ENCODE data around the gene TXNRD2. TPM values are rescaled to one million over a fixed set of nuclear protein-coding genes. Genes with fewer than 3 reads are reported as not detected.
"Not testable (repeated sequence)": the region's sequence is repeated elsewhere in the genome, so short reads cannot be mapped to it uniquely, and the experiment has no call there.

The TXNRD2 gene
- total RNA-seq, 1 experiment from 2014 or later: 23.0 TPM

DNA sequence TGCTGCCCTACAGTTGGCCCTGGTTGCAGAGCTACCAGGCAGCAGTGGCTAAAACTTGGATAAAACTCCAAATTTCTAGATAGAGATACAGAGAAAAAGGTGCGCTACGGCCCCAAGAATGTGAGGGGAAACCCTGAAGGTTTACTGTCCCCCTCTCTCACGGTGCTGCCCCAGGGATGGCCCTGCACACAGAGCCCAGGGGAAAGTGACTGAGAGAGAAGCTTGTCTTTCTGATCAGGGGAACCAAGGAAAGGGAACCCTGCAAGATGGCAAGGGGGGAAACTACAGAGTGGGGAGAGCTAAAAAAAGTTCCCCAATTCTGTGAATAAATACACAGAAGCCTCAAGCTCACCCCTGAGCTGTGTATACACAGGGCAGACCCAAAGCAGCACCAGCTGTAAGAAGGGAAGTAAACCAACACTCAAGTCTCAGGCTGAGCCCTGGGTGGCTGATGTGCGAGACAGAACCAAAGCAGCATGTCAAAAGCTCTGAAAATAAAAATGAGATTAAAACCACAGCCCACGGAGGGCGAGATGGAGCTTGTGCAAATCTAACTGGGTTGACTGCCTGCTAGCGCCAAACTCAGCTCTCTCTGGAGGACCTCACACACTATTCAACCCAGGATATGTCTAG is 109.0 kb downstream of the TXNRD2 start:
- no peak for ATAC-seq
- ChIA-PET CTCF (no interaction called here), POLR2A (ENCODE audit: unreplicated experiment) (no interaction called here)
- Histone ChIP-seq H3F3A (ENCODE audit: low read length, unreplicated experiment) (no peaks in the 10 kb centered on the region), H3K36me3 (ENCODE audit: low read depth, low read length) (no peaks in the 10 kb centered on the region), H3K27me3 (ENCODE audit: low read length) (no peaks in the 10 kb centered on the region), H3K9me2 (replicated peaks; ENCODE audit: low read length) (no peaks in the 10 kb centered on the region), H4K20me1 (ENCODE audit: low read length) (no peaks in the 10 kb centered on the region), H3K9me3 (ENCODE audit: low read length) (no peaks in the 10 kb centered on the region), H3K27ac (ENCODE audit: low read length) (no peak overlapping the region), H2AFZ (ENCODE audit: low read length) (no peak overlapping the region), H3K4me1 (ENCODE audit: insufficient read depth, low read length) (no peaks in the 10 kb centered on the region; the same call in 1 of the 2 replicates), H3K9ac (ENCODE audit: low read length) (no peak overlapping the region), H3K4me2 (ENCODE audit: low read length) (no peak overlapping the region), H3K79me2 (ENCODE audit: low read length) (0 out of 2 replicates have a peak, but pooled peaks cover 11% of the 10 kb centered on the region), H3K4me3 (ENCODE audit: low read length) (no peak overlapping the region)
- no TSS peak for BruUV-seq (replicated peaks)
- no peak for DNase-seq
- intact Hi-C loops (cut with micrococcal nuclease): no loop called here
- TF ChIP-seq EZH2 (IDR thresholded peaks at IDR 0.05; ENCODE audit: low read length, unreplicated experiment) (no peak), EZH2phosphoT487 (IDR thresholded peaks at IDR 0.05; ENCODE audit: borderline replicate concordance, low read length) (no peak)
- TF ChIP-seq, protein P1, sequence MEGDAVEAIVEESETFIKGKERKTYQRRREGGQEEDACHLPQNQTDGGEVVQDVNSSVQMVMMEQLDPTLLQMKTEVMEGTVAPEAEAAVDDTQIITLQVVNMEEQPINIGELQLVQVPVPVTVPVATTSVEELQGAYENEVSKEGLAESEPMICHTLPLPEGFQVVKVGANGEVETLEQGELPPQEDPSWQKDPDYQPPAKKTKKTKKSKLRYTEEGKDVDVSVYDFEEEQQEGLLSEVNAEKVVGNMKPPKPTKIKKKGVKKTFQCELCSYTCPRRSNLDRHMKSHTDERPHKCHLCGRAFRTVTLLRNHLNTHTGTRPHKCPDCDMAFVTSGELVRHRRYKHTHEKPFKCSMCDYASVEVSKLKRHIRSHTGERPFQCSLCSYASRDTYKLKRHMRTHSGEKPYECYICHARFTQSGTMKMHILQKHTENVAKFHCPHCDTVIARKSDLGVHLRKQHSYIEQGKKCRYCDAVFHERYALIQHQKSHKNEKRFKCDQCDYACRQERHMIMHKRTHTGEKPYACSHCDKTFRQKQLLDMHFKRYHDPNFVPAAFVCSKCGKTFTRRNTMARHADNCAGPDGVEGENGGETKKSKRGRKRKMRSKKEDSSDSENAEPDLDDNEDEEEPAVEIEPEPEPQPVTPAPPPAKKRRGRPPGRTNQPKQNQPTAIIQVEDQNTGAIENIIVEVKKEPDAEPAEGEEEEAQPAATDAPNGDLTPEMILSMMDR (conservative IDR thresholded peaks at IDR 0.05; ENCODE audit: low read depth, low read length): no peak

DNA sequence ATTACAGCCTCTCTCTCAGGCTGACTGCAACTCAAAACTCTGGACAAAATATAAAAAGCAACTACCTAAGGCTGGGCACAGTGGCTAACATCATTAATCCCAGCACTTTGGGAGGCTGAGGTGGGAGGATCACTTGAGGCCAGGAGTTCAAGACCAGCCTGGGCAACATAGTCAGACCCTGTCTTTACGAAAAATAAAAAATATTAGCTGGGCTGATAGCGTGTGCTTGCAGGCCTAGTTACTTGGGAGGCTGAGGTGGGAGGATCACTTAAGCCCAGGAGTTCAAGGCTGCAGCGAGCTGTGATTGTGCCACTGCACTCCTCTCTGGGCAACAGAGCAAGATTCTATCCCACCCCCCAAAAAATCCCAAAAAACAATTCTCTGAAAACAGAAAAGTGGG is 109.6 kb downstream of the TXNRD2 start:
- H3K4me2 ChIP-seq (ENCODE audit: low read length); H3K27ac ChIP-seq (ENCODE audit: low read length); H4K20me1 ChIP-seq (ENCODE audit: low read length); H3K4me3 ChIP-seq (ENCODE audit: low read length); H2AFZ ChIP-seq (ENCODE audit: low read length); H3K9me3 ChIP-seq (ENCODE audit: low read length); ATAC-seq; H3F3A ChIP-seq (ENCODE audit: low read length, unreplicated experiment); DNase-seq; CTCF ChIA-PET; H3K4me1 ChIP-seq (ENCODE audit: insufficient read depth, low read length); H3K36me3 ChIP-seq (ENCODE audit: low read depth, low read length); POLR2A ChIA-PET (ENCODE audit: unreplicated experiment); H3K9me2 ChIP-seq (replicated peaks; ENCODE audit: low read length); intact Hi-C loops (cut with micrococcal nuclease); H3K9ac ChIP-seq (ENCODE audit: low read length); H3K27me3 ChIP-seq (ENCODE audit: low read length); BruUV-seq (replicated peaks): not testable (repeated sequence)
- H3K79me2 ChIP-seq (ENCODE audit: low read length): 0 out of 2 replicates have a peak, but pooled peaks cover 11% of the 10 kb centered on the region

DNA sequence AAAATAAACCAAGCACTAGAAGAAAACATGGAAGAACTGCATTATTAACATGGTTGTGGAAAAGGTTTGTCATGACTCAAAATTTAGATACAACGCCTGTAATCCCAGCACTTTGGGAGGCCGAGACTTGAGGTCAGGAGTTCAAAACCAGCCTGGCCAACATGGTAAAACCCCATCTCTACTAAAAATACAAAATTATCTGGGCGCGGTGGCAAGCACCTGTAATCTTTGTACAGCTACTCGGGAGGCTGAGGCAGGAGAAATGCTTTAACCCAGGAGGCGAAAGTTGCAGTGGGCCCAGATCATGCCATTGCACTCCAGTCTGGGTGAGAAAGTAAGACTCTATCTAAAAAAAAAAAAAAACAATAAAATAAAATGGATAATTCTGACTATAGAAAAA is 110.6 kb downstream of the TXNRD2 start:
- Histone ChIP-seq H3K4me2 (ENCODE audit: low read length) (no peak overlapping the region), H3K27ac (ENCODE audit: low read length) (no peak overlapping the region), H3K9me2 (replicated peaks; ENCODE audit: low read length) (no peaks in the 10 kb centered on the region), H2AFZ (ENCODE audit: low read length) (no peak overlapping the region), H3K4me1 (ENCODE audit: insufficient read depth, low read length) (no peaks in the 10 kb centered on the region), H4K20me1 (ENCODE audit: low read length) (no peaks in the 10 kb centered on the region), H3K9ac (ENCODE audit: low read length) (no peak overlapping the region), H3K79me2 (ENCODE audit: low read length) (0 out of 2 replicates have a peak, but pooled peaks cover 5% of the 10 kb centered on the region), H3F3A (ENCODE audit: low read length, unreplicated experiment) (no peaks in the 10 kb centered on the region), H3K4me3 (ENCODE audit: low read length) (no peak overlapping the region), H3K27me3 (ENCODE audit: low read length) (no peaks in the 10 kb centered on the region), H3K9me3 (ENCODE audit: low read length) (no peaks in the 10 kb centered on the region), H3K36me3 (ENCODE audit: low read depth, low read length) (no peaks in the 10 kb centered on the region)
- BruUV-seq (replicated peaks): no TSS peak
- TF ChIP-seq, protein P1 (conservative IDR thresholded peaks at IDR 0.05; ENCODE audit: low read depth, low read length): no peak
- TF ChIP-seq EZH2 (IDR thresholded peaks at IDR 0.05; ENCODE audit: low read length, unreplicated experiment) (no peak), EZH2phosphoT487 (IDR thresholded peaks at IDR 0.05; ENCODE audit: borderline replicate concordance, low read length) (no peak)
- ChIA-PET CTCF (no interaction called here), POLR2A (ENCODE audit: unreplicated experiment) (no interaction called here)
- DNase-seq (no peak), ATAC-seq (no peak)
- intact Hi-C loops (cut with micrococcal nuclease): no loop called here

Data from PC-3 (cell line).